OCI-LY7 (cell line): ENCODE results near the gene ULK4.

Experiments
- CTCF ChIP-seq: fragments of 200-600 bp; sonication (generic); conservative IDR thresholded peaks from 2 replicates; pipeline ENCODE4 v1.5.1; 2014; ENCODE audit warnings: mild to moderate bottlenecking, antibody characterized with exemption, low read length, moderate library complexity, mixed read lengths
- EZH2phosphoT487 ChIP-seq: fragments of 200-600 bp; sonication (generic); IDR thresholded peaks from 2 replicates; pipeline ENCODE4 v1.6.1; 2018; ENCODE audit warnings: low read depth, borderline replicate concordance, mild to moderate bottlenecking, mixed run types, antibody characterized with exemption, low read length, moderate library complexity, mixed read lengths

- TF ChIP-seq CTCF (no peak), EZH2phosphoT487 (no peak)
These were observed 287.5 kb downstream of the ULK4 start for GRCh38 chr3:41674449-41674848.
